Neural cell (in vitro differentiated cells): ENCODE results near the gene KDM1B. TPM values are rescaled to one million over a fixed set of nuclear protein-coding genes. Genes with fewer than 3 reads are reported as not detected.

Experiments
- H2AFZ ChIP-seq: fragments of 200-600, 300-800 bp; sonication (generic), shearing (Covaris generic); 2 replicates; pipeline ENCODE4 v1.6.0; 2014; ENCODE audit warnings: low read depth, mild to moderate bottlenecking, antibody characterized with exemption, low read length, moderate library complexity
- H3F3A ChIP-seq: fragments of 200-600 bp; shearing (Covaris generic); 2 replicates; pipeline ENCODE4 v1.6.1; 2016; ENCODE audit warnings: mild to moderate bottlenecking, moderate library complexity, mixed read lengths, antibody characterized with exemption, low read length; ENCODE audit not compliant: insufficient read depth, poor library complexity, severe bottlenecking
- H3K27ac ChIP-seq: fragments of 200-600, 300-800 bp; sonication (generic), shearing (Covaris generic); 2 replicates; pipeline ENCODE4 v1.5.1; 2014; ENCODE audit warnings: mild to moderate bottlenecking, low read length, moderate library complexity
- H3K27me3 ChIP-seq: fragments of 300-800, 200-600 bp; sonication (generic), shearing (Covaris generic); 2 replicates; pipeline ENCODE4 v1.6.0; 2014; ENCODE audit warnings: mild to moderate bottlenecking, low read depth, low read length, moderate library complexity; ENCODE audit not compliant: insufficient read depth
- H3K36me3 ChIP-seq: fragments of 300-800, 200-600 bp; sonication (generic), shearing (Covaris generic); 2 replicates; pipeline ENCODE4 v1.5.1; 2014; ENCODE audit warnings: mild to moderate bottlenecking, antibody characterized with exemption, low read length, moderate library complexity; ENCODE audit not compliant: insufficient read depth
- H3K4me2 ChIP-seq: fragments of 300-800, 200-600 bp; sonication (generic), shearing (Covaris generic); 2 replicates; pipeline ENCODE4 v1.6.0; 2014; ENCODE audit warnings: mild to moderate bottlenecking, low read length
- H3K4me3 ChIP-seq: fragments of 300-800, 200-600 bp; sonication (generic), shearing (Covaris generic); 2 replicates; pipeline ENCODE4 v1.5.1; 2014; ENCODE audit warnings: mild to moderate bottlenecking, low read length, moderate library complexity
- H3K79me2 ChIP-seq: fragments of 200-600 bp; shearing (Covaris generic); replicated peaks from 2 replicates; pipeline ENCODE4 v1.6.0; 2014; ENCODE audit warnings: mild to moderate bottlenecking, low read length, moderate library complexity; ENCODE audit not compliant: insufficient read depth
- H3K9ac ChIP-seq: fragments of 300-800, 200-600 bp; sonication (generic), shearing (Covaris generic); 2 replicates; pipeline ENCODE4 v1.6.1; 2016; ENCODE audit warnings: mild to moderate bottlenecking, low read length, mixed read lengths
- H3K9me2 ChIP-seq: fragments of 200-600 bp; shearing (Covaris generic); 2 replicates; pipeline ENCODE4 v1.6.1; 2016; ENCODE audit warnings: mild to moderate bottlenecking, low read length, mixed read lengths; ENCODE audit not compliant: insufficient read depth
- H3K9me3 ChIP-seq: fragments of 200-600, 300-800 bp; sonication (generic), shearing (Covaris generic); 2 replicates; pipeline ENCODE4 v1.6.1; 2016; ENCODE audit warnings: mild to moderate bottlenecking, mixed run types, low read length, moderate library complexity, mixed read lengths
- H4K20me1 ChIP-seq: fragments of 200-600 bp; shearing (Covaris generic); 2 replicates; pipeline ENCODE4 v1.6.1; 2016; ENCODE audit warnings: mild to moderate bottlenecking, mixed run types; ENCODE audit not compliant: insufficient read depth
- CTCF ChIP-seq: fragments of 450-650 bp; IDR thresholded peaks from 2 replicates; pipeline ENCODE4 v1.5.1; 2014; ENCODE audit warnings: antibody characterized with exemption, mild to moderate bottlenecking, moderate library complexity; ENCODE audit not compliant: poor library complexity, severe bottlenecking
- EP300 ChIP-seq: fragments of 450-650 bp; conservative IDR thresholded peaks from 2 replicates; pipeline ENCODE4 v1.6.1; 2014; ENCODE audit warnings: antibody characterized with exemption, mild to moderate bottlenecking, moderate library complexity; ENCODE audit not compliant: poor library complexity, severe bottlenecking
- EZH2 ChIP-seq: fragments of 200-600, 300-800 bp; shearing (Covaris generic), sonication (generic); IDR thresholded peaks from 2 replicates; pipeline ENCODE4 v1.6.1; 2014; ENCODE audit warnings: antibody characterized with exemption, low read length, borderline replicate concordance, mild to moderate bottlenecking; ENCODE audit not compliant: insufficient read depth, poor library complexity, severe bottlenecking
- MXI1 ChIP-seq: fragments of 450-650 bp; conservative IDR thresholded peaks from 2 replicates; pipeline ENCODE4 v1.6.1; 2014; ENCODE audit warnings: antibody characterized with exemption, mild to moderate bottlenecking; ENCODE audit not compliant: poor library complexity, severe bottlenecking
- POLR2AphosphoS5 ChIP-seq: IDR thresholded peaks from 2 replicates; pipeline ENCODE4 v1.6.1; 2012
- RAD21 ChIP-seq: fragments of 450-650 bp; conservative IDR thresholded peaks from 2 replicates; pipeline ENCODE4 v1.6.1; 2014; ENCODE audit warnings: antibody characterized with exemption, mild to moderate bottlenecking, moderate library complexity
- REST ChIP-seq: IDR thresholded peaks from 2 replicates; pipeline ENCODE4 v1.6.1; 2012; ENCODE audit warnings: borderline replicate concordance
- SMC3 ChIP-seq: fragments of 450-650 bp; conservative IDR thresholded peaks from 2 replicates; pipeline ENCODE4 v1.6.1; 2014; ENCODE audit warnings: antibody characterized with exemption, mild to moderate bottlenecking, moderate library complexity; ENCODE audit not compliant: poor library complexity
- TAF1 ChIP-seq: IDR thresholded peaks from 2 replicates; pipeline ENCODE4 v1.6.1; 2012; ENCODE audit warnings: low read depth
- polyA plus RNA-seq: library from polyadenylated mRNA; depleted of rRNA; stranded (reverse); fragments of >200 nt; gene quantifications from 2 replicates; pipeline ENCODE4 v1.2.3, GENCODE V29; 2014

The KDM1B gene
- polyA plus RNA-seq, 1 donor from 2014 or later = 24.5 TPM

DNA sequence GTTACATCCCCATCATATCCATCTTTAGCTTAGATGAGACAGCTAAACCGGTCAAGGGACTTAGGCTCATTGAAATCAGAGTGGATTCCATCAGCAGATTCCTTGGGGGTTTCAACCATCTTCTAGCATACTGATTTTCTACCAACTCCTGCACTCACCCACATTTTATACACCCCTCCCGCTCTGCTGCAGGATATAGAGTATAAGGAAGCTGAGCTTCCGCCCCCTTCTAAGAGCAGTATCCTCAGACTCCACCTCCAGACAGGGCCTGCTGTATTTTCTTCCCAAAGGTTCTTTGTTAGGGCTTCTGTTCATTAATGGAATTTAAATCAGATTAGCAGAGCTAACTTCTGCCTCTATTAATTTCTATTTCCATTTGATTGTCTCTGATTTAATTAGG, 22.9 kb upstream of the KDM1B start:
- Histone ChIP-seq H3K79me2 (no peaks in the 10 kb centered on the region), H3F3A (no peaks in the 10 kb centered on the region), H3K36me3 (no peaks in the 10 kb centered on the region), H3K4me3 (no peak overlapping the region), H3K9me3 (no peaks in the 10 kb centered on the region), H3K9ac (no peak overlapping the region), H3K27me3 (no peaks in the 10 kb centered on the region), H3K9me2 (no peaks in the 10 kb centered on the region), H3K4me2 (no peak overlapping the region), H2AFZ (no peak overlapping the region), H3K27ac (no peak overlapping the region), H4K20me1 (no peaks in the 10 kb centered on the region)
- TF ChIP-seq CTCF (no peak), MXI1 (no peak), REST (no peak), EZH2 (no peak), TAF1 (no peak), RAD21 (no peak), EP300 (no peak), SMC3 (no peak), POLR2AphosphoS5 (no peak)

GRCh38 chr6:18135171-18135570, 20.1 kb upstream of the KDM1B start:
- Histone ChIP-seq H3F3A (no peaks in the 10 kb centered on the region), H3K9me2 (no peaks in the 10 kb centered on the region), H3K4me2 (no peak overlapping the region), H3K27ac (no peak overlapping the region), H3K4me3 (no peak overlapping the region), H3K9ac (no peak overlapping the region), H3K9me3 (no peaks in the 10 kb centered on the region), H3K36me3 (no peaks in the 10 kb centered on the region), H3K79me2 (no peaks in the 10 kb centered on the region), H3K27me3 (no peaks in the 10 kb centered on the region), H2AFZ (no peak overlapping the region), H4K20me1 (no peaks in the 10 kb centered on the region)
- TF ChIP-seq RAD21 (no peak), REST (no peak), EZH2 (no peak), TAF1 (no peak), POLR2AphosphoS5 (no peak), EP300 (no peak), SMC3 (no peak), MXI1 (no peak), CTCF (no peak)
